K562 (cell line): ENCODE measurements around the gene DOCK1.

ENCODE experiments used
- CTCF ChIP-seq, 3 experiments: IDR thresholded peaks in 2 of 3; conservative IDR thresholded peaks in 1 of 3; 2 replicates each; pipeline ENCODE4 v1.5.1; 2011 to 2012; ENCODE audit warnings: low read length in 3 of 3, mild to moderate bottlenecking in 3 of 3, control low read depth in 2 of 3, improper control_type of control experiment in 1 of 3, inconsistent platforms in 1 of 3, low read depth in 1 of 3, mixed read lengths in 1 of 3, moderate library complexity in 1 of 3; ENCODE audit not compliant: insufficient read depth in 2 of 3
- EZH2 ChIP-seq: IDR thresholded peaks from 2 replicates; pipeline ENCODE4 v1.6.1; 2012; ENCODE audit warnings: low read depth, mild to moderate bottlenecking, inconsistent platforms, low read length, borderline replicate concordance
- NFE2L1 ChIP-seq: fragments of 450-650 bp; IDR thresholded peaks from 2 replicates; pipeline ENCODE4 v1.6.1; 2016; ENCODE audit warnings: missing genetic modification characterization, low read depth, mild to moderate bottlenecking, missing compliant biosample characterization, moderate library complexity, borderline replicate concordance
- PATZ1 ChIP-seq: fragments of 250-450 bp; sonication (Bioruptor Pico); IDR thresholded peaks from 2 replicates; pipeline ENCODE4 v1.5.0; 2020; ENCODE audit warnings: mild to moderate bottlenecking, borderline replicate concordance
- POLR2AphosphoS5 ChIP-seq: IDR thresholded peaks from 2 replicates; pipeline ENCODE4 v1.6.1; 2011; ENCODE audit warnings: mild to moderate bottlenecking, low read depth, low read length, moderate library complexity; ENCODE audit not compliant: control insufficient read depth, insufficient read depth
- RNF2 ChIP-seq: sonication (generic); IDR thresholded peaks from 2 replicates; pipeline ENCODE4 v1.6.1; 2016
- SRF ChIP-seq, 2 experiments: fragments of 250-450, 450-650 bp in 1 of 2; sonication (Bioruptor Pico) in 1 of 2; sonication (generic) in 1 of 2; formaldehyde crosslinking; IDR thresholded peaks; 2 replicates each; pipeline versions ENCODE4 v1.5.0 to v1.5.1; 2020 to 2022; ENCODE audit warnings: mild to moderate bottlenecking in 1 of 2, missing genetic modification reagents in 1 of 2
- ZNF77 ChIP-seq: fragments of 250-450 bp; sonication (Bioruptor Pico); IDR thresholded peaks from 2 replicates; pipeline ENCODE4 v1.5.0; 2020

- TF ChIP-seq CTCF (IDR thresholded peaks at IDR 0.05 in 2 of 3, conservative IDR thresholded peaks at IDR 0.05 in 1 of 3; ENCODE audit: insufficient read depth in 2 of 3, low read depth in 1 of 3, low read length in 3 of 3), result no peak
- TF ChIP-seq EZH2, result no peak
- TF ChIP-seq RNF2, result no peak
- no peak for TF ChIP-seq ZNF77 (CRISPR knock-in tag)
- no peak for TF ChIP-seq POLR2AphosphoS5
- TF ChIP-seq SRF (CRISPR knock-in tag; IDR thresholded peaks at IDR 0.05), result no peak
- TF ChIP-seq NFE2L1 (tag), result no peak
- no peak for TF ChIP-seq PATZ1 (CRISPR knock-in tag)
These were observed 432.6 kb downstream of the DOCK1 start for GRCh38 chr10:127337801-127338200.
